Smooth muscle cell of the pulmonary artery (primary cell): Measurements from ENCODE around the gene GRIN3A. TPM values are rescaled to one million over a fixed set of nuclear protein-coding genes. Genes with fewer than 3 reads are reported as not detected.

Experiments used
- total RNA-seq: library from RNA; depleted of rRNA; stranded (reverse); fragments of >200 nt; gene quantifications from 2 replicates; pipeline ENCODE4 v1.2.3, GENCODE V29; 2014

The GRIN3A gene
- not detected in 2 replicates for total RNA-seq

DNA sequence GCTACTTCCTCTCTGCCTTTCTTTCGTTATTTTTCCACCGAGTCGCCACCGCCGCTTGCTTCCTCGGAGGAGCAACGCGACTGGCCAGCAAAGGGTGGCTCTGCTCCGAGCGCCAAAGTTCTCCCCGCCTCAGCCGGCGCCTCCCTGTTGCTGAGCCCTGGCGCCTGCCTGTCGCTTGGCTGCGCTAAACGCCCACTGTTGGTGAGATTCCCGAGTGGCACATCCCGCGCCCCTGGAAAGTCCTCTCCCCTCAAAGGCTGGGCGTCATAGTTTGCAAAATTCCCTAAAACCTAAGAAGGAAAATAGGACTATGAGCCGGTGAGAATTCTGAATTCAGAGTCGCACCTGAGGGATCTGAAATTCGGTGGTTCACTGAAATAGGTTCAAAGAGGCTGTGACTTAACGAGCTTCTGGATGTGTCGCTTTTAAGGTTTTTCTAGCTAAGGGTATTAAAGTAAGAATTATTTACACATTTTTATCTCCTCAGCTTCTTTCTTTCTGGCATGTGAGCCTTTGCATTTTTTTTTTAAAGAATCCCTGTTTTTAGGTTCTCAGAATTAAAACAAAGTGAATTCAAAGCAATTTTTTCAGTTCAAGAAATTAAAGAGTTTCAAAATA, at the start of gene GRIN3A:
Gene GRIN3A (minus strand): TSS at position 82 of the 618 bp plus-strand sequence. CDS start 668 bp downstream, outside the sequence.

GRCh38 chr9:101594796-101595195, 143.7 kb downstream of the GRIN3A start, which contains the start of gene PPP3R2:
TSS of gene PPP3R2 (minus strand) at chr9:101594969. CDS start at chr9:101594921, 48 bp downstream.

DNA sequence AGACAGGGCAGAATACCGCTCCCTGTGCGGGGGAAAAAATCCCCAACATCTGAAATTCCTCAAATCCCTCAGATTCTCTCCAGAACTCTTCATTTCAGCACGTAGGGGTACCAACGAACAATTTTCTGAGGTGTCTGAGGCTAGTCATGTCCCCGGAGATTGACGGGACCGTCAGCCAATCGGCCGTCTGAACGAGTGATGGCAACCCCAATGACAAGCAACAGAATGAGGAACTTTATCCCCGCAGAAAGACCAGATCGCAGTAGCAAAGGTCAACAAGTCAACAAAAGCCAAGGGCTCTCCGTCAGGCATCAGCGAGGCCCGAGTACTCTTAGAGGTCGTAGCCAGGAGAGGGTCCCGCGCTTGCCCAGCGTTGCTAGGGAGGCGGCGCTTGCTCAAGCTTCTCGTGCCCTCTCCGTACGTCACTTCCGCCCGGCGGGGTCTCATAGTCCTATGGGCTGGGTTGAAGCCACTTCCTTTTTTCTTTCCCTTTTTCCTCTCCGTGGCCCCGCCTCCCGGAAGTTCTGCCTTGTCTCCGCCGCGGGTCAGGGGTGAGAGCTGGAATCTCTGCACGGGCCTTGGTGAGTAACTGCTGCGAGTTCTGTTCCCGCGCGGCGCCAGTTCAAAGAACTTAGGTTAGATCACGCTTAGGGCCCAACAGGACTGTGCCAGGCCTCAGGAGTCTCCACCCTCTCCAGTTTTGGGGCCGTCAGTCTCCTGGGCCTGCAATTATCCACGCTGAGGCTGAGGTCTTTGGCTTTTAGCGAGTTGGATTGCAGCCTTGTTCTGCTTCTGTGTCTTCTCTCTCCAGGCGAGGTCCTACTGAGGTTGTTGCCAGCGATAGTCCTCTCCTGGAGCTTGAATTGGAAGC, 204.9 kb downstream of the GRIN3A start, which contains the start of gene RNF20:
Gene RNF20 (plus strand): TSS at position 520 of the 871 bp plus-strand sequence. CDS start 1,571 bp downstream, outside the sequence.

Other genes starting within 250 kb of the GRIN3A start
- gene RNF20, start 204.8 kb downstream of the GRIN3A start, total RNA-seq: 26.3 and 36.2 TPM in 2 replicates
- gene PPP3R2, start 143.7 kb downstream of the GRIN3A start, total RNA-seq: not detected in 2 replicates